GM21825 (cell line): ENCODE measurements around the gene MRPS35.

Experiments used
- ATAC-seq: cut with Tn5 transposase; IDR thresholded peaks from one replicate; pipeline ENCODE4 v1.9.1; 2021; ENCODE audit warnings: mild to moderate bottlenecking, moderate library complexity; ENCODE audit not compliant: unreplicated experiment

Gene MRPS35

DNA sequence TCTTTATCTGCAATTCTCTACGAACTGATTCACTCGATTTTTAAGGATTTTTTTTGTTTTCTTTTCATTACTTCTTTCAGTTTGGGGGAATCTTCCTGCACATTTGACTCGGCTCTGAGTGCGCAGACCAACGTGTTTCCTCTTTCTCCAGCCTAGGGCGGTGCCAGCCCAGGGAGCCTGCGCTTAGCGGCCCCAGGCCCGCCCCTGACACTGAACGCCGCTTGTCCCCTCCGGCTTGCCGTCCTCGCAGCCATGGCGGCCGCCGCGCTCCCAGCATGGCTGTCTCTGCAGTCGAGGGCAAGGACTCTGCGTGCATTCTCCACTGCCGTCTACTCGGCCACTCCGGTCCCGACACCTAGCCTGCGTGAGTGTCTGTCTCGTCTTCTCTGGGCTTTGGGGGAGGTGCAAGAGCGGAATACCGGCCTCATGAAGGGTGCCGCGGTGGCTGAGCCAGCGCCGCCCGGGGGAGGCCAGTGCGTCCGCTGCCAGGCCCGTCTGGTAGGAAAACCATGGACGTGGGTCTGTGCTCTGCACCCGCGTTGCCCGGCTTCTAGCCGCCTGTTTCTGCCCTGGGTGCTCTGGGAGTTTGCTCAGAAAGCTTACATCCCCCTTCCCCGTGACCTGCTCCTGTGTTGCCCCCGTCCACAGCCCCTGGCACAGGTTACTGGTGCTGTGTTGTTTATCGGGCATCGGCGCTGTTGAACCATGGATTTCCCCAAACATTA, at the start of gene MRPS35:
Gene MRPS35, plus strand, starts transcription at position 241 of the 725 bp plus-strand sequence. Its CDS starts 12 bp downstream, at position 253.
- peak; percentile 97 for ATAC-seq

DNA sequence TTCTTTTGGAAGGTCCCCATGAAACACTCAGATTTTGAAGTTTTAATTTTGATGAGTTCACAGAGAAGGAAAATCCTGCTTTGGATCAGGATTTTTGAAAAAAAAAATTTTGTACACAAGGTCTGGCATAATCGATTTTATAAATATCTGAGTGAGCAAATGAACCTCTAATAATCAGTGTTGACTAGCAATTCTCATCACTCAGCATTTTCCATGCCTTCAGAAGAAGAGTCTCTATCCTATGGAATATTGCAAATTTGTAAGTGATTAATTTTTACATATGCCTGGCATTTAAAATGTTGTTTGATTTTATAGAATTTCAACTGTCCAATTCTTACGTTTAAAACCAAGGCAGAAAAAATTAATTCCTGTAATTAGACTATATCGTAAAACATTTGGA, 44.9 kb upstream of the MRPS35 start:
- ATAC-seq, result no peak

DNA sequence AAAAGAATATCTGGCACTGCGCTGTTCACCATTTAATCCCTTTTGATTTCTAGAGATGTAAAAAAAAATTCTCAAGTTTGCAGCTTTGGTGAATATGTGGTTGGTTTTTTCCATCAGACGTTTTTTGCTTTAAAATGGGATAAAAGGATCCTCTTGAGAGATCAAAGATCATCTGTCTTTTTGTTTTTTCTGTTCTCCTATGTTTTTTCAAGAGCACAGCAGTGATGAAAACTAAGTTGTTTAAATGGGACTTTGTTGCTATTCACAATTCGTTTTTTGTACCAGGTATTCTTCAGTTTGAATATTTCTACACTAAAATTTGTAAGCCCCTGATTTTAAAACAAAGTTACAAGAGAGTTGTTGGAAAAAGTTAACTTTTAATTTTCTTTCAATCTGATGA, 44.1 kb upstream of the MRPS35 start:
- no peak for ATAC-seq

DNA sequence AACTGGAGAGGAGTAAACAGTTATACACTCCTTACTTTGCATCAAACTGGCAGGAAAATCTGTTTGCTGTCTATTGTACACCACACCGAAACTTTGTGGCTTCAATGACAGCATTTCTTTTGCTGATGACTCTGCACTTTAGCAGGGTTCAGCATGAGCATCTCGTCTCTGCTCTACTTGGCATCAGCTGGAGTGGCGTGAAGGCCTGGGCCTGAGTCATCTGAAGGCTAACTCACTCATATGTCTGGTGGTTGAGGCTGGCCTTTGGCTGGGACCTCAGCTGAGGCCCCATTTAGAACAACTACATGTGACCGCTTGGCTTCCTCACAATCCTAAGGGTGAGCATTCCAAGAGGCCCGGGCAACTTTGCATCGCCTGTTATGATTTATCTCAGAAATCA, 43.1 kb upstream of the MRPS35 start:
- no peak for ATAC-seq

- ATAC-seq, result no peak
Observed at GRCh38 chr12:27672051-27672450, 38.6 kb upstream of the MRPS35 start.

DNA sequence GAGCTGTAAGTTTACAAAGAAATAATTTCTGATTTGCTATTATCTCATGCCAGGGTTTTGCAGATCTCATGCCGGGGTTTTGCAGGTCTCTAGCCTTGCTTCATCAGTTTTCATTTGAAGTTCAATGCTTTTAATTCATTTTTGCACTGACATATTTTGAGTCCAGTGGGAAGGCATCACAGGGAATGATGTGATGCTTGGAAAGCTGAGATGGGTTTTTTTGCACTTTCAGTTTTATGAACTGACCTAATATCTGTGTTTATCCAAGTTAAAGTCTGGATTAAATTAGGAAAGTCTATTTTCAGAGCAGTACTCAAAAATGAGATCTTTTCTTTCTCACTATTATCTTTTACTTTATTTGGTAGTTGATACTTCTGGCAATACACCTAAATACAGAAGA, 38.0 kb upstream of the MRPS35 start:
- ATAC-seq, result no peak

DNA sequence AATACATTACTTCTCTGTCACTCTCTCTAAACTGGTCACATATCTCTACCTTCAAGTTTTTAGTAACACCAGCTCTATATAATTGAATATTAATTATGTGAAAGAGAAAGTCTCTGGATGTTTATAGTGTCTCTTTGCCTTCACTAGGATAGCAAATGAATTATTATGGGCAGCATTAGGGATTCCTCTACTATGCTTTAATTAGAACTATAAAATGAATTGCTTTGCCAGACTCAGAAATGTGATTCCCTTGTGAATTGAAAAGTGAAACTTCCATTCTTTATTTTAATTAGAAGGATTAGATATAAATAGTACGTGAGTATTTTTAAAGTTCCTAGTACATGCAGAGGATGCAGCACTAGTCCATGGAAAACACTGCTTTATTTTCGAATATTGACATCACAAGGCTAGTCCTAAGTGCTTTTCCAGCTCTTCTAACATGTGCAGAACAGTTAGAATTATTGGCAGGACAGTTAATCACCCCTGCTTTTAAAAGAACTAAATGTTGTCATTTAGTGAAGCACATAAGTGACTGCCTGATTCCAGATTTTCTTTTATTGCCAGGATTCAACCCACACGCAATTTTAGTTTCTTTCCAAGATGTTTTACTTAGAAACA, 37.4 kb upstream of the MRPS35 start:
- no peak for ATAC-seq

GRCh38 chr12:27674989-27675388, 35.6 kb upstream of the MRPS35 start:
- ATAC-seq, result no peak

GRCh38 chr12:27680619-27681018, 30.0 kb upstream of the MRPS35 start:
- no peak for ATAC-seq

- ATAC-seq, result no peak
Observed at GRCh38 chr12:27682534-27682933, 28.1 kb upstream of the MRPS35 start.

DNA sequence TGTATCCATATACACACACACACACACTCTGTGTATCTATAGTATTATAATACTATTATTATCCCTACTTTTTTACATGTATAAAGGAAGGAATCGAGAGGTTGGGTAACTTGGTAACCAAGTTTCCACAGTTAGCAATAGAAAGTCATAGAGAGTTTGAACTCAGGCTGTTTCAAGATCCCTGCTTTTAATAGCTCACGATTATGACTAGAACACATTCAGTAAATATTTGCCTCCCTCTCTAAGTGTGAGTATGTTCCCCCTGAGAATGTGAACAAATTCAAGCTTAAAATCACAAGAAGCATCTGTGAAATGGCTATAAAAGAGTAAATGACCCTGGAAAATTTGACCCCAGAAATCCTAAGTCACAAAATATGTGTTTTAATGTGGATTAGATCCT, 25.4 kb upstream of the MRPS35 start:
- ATAC-seq, result no peak

GRCh38 chr12:27686147-27686546, 24.5 kb upstream of the MRPS35 start:
- no peak for ATAC-seq

- ATAC-seq, result no peak
Observed at GRCh38 chr12:27688671-27689070, 22.0 kb upstream of the MRPS35 start.

DNA sequence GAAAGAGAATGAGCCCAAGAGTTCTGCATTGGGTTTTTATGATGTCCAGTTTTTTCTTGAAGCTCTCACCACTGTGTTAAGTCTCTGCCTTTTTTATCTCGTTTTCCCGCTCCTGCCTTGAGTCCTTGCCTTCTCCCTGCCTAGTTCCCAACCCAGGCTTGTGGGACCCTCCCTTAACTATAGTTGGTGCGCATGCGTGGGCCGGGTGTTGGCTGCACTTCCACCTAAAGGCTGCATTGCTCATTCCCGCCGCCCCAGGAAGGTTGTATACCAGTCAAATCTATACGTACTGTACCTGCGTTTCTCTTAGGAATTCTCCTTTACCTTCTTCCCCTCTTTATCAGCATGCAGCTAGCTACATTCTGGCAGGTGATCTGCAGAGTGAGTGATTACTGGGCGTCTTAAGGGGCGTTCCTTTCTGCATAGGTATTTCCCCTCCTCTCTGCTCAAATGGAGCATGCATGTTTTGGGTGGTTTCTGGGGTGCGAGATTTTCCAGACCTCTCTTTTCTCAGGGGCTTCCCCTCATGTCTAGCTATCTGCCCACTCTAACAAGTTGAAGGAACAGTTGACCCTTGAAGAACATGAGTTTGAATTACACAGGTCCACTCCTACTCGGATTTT, 21.0 kb upstream of the MRPS35 start:
- no peak for ATAC-seq

GRCh38 chr12:27693403-27693802, 17.2 kb upstream of the MRPS35 start:
- no peak for ATAC-seq

DNA sequence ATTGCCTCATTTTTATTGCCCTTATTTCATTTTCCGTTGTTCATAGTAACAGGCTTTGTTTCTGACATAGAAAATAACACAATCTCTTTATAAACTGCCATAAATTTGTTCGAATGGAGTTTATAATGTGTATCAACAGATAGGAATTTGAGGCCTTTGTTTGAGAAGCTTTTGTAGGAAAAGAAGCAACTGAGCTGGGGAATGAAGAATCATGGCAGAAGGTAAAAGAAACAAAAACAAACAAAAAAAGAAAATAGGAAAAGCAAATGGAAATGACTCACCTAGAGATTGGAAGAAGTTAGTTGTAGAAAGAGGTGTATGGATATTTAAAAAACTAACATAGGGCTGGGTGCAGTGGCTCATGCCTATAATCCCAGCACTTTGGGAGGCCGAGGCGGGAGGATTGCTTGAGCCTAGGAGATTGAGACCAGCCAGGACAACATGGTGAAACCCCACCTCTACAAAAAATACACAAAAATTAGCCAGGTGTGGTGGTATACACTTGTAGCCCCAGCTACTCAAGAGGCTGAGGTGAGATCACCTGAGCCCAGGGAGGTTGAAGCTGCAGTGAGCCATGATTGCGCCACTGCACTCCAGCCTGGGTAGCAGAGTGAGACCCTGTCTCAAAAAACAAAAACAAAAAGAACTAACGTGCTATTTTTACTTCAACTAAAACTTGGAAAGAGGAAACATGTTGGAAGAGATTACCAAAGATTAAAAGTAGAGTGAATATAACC, 14.9 kb upstream of the MRPS35 start:
- no peak for ATAC-seq

DNA sequence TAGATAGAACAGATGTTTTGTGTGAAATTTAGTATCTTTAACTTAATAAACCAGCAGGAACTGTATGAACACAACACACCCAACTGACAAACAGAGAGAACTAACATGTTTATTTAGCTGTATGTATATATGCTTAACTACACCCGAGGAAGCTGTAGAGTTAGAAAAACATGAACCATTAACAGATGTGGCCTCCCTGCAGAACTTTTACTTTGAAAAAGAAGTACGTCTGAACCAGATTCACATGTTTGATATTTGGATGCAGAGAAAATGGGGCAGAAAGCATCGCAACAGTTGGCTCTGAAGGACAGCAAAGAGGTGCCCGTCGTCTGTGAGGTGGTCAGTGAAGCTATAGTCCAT, 14.4 kb upstream of the MRPS35 start, which contains the start of gene REP15:
Gene REP15, plus strand, starts transcription at position 155 of the 360 bp plus-strand sequence. Its CDS starts 116 bp downstream, at position 271.
- no peak for ATAC-seq

GRCh38 chr12:27696864-27697564, 13.6 kb upstream of the MRPS35 start:
- no peak for ATAC-seq

GRCh38 chr12:27703720-27704452, 6.7 kb upstream of the MRPS35 start:
- peak; percentile 82 for ATAC-seq

GRCh38 chr12:27705263-27705662, 5.4 kb upstream of the MRPS35 start:
- no peak for ATAC-seq
